GM19043 (cell line): Measurements from ENCODE around the gene PHGDH.

ENCODE experiments used
- ATAC-seq: cut with Tn5 transposase; IDR thresholded peaks from one replicate; pipeline ENCODE4 v1.9.1; 2021; ENCODE audit warnings: low read depth; ENCODE audit not compliant: unreplicated experiment

Gene PHGDH

GRCh38 chr1:119752592-119752991 is 40.9 kb downstream of the PHGDH start:
- no peak for ATAC-seq

- no peak for ATAC-seq
Measured at GRCh38 chr1:119758584-119758983, 46.9 kb downstream of the PHGDH start.

GRCh38 chr1:119762409-119762808 is 50.7 kb downstream of the PHGDH start:
- no peak for ATAC-seq

- ATAC-seq, result no peak
Measured at GRCh38 chr1:119762953-119763352, 51.2 kb downstream of the PHGDH start.

GRCh38 chr1:119764220-119764619 is 52.5 kb downstream of the PHGDH start:
- ATAC-seq, result no peak

GRCh38 chr1:119766374-119766794 is 54.6 kb downstream of the PHGDH start:
- ATAC-seq, result no peak

GRCh38 chr1:119767486-119767885 is 55.8 kb downstream of the PHGDH start:
- no peak for ATAC-seq

- ATAC-seq, result no peak
Measured at GRCh38 chr1:119768778-119769177, 57.0 kb downstream of the PHGDH start, which contains the start of gene HMGCS2. TSS of gene HMGCS2 (minus strand) at chr1:119768905. CDS start at chr1:119768844, 61 bp downstream.

GRCh38 chr1:119771016-119771415 is 59.3 kb downstream of the PHGDH start:
- no peak for ATAC-seq

- no peak for ATAC-seq
Measured at GRCh38 chr1:119771770-119772169, 60.0 kb downstream of the PHGDH start.

- no peak for ATAC-seq
Measured at GRCh38 chr1:119772298-119772697, 60.6 kb downstream of the PHGDH start.

GRCh38 chr1:119773711-119774241 is 62.0 kb downstream of the PHGDH start:
- no peak for ATAC-seq

- ATAC-seq, result no peak
Measured at GRCh38 chr1:119774746-119775490, 63.2 kb downstream of the PHGDH start.

- ATAC-seq, result no peak
Measured at GRCh38 chr1:119778359-119778758, 66.6 kb downstream of the PHGDH start.

GRCh38 chr1:119778886-119779560 is 67.3 kb downstream of the PHGDH start:
- no peak for ATAC-seq

- ATAC-seq, result no peak
Measured at GRCh38 chr1:119779869-119780356, 68.2 kb downstream of the PHGDH start.

- ATAC-seq, result no peak
Measured at GRCh38 chr1:119781434-119782210, 69.9 kb downstream of the PHGDH start.

GRCh38 chr1:119782631-119783325 is 71.0 kb downstream of the PHGDH start:
- no peak for ATAC-seq

GRCh38 chr1:119783354-119784185 is 71.8 kb downstream of the PHGDH start:
- no peak for ATAC-seq
